Transverse colon (tissue), 4 donors: ENCODE measurements around the gene ERICH3.

Experiments used
- EP300 ChIP-seq: sonication (generic); formaldehyde crosslinking; IDR thresholded peaks from one replicate; pipeline ENCODE4 v1.6.1; 2017; ENCODE audit warnings: antibody characterized with exemption, low read depth
- POLR2A ChIP-seq: fragments of 450-650 bp; IDR thresholded peaks from one replicate; pipeline ENCODE4 v1.6.1; 2016; ENCODE audit warnings: antibody characterized with exemption, mild to moderate bottlenecking, moderate library complexity
- POLR2AphosphoS5 ChIP-seq, 3 donors: sonication (generic); formaldehyde crosslinking; IDR thresholded peaks; one replicate each; pipeline ENCODE4 v1.6.1; 2016; ENCODE audit warnings: antibody characterized with exemption in 3 of 3
- TF ChIP-seq, protein P1 (sequence below), 5 experiments: fragments of 200-600 bp in 3 of 5; fragments of 450-650 bp in 2 of 5; sonication (generic) in 3 of 5; IDR thresholded peaks; 1 replicate in 2 of 5; 2 replicates in 3 of 5; pipeline ENCODE4 v1.5.1; 2016 to 2017; ENCODE audit warnings: antibody characterized with exemption in 5 of 5, inconsistent platforms in 3 of 5, mild to moderate bottlenecking in 2 of 5, moderate library complexity in 1 of 5

DNA sequence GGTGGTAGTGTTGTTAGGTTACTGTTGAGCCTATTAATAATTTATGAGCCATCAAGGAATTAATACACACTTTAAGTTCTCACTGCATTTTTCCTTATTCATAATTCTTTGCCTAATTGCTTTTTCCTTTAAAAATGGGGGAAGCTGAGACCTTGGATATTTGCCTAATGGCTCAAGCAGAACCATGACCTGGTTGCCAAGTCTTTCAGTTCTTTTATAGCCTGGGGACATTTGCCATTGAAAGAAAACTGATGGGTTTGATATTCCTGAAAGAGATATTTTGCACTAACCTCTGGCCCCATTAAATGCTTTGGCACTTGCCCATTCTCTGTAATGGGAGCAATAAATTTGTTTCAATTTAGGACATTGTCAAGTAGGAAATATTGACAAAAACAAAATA lies 142.7 kb downstream of the ERICH3 start:
- TF ChIP-seq, protein P1, sequence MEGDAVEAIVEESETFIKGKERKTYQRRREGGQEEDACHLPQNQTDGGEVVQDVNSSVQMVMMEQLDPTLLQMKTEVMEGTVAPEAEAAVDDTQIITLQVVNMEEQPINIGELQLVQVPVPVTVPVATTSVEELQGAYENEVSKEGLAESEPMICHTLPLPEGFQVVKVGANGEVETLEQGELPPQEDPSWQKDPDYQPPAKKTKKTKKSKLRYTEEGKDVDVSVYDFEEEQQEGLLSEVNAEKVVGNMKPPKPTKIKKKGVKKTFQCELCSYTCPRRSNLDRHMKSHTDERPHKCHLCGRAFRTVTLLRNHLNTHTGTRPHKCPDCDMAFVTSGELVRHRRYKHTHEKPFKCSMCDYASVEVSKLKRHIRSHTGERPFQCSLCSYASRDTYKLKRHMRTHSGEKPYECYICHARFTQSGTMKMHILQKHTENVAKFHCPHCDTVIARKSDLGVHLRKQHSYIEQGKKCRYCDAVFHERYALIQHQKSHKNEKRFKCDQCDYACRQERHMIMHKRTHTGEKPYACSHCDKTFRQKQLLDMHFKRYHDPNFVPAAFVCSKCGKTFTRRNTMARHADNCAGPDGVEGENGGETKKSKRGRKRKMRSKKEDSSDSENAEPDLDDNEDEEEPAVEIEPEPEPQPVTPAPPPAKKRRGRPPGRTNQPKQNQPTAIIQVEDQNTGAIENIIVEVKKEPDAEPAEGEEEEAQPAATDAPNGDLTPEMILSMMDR (IDR thresholded peaks at IDR 0.05): no peak
- TF ChIP-seq EP300 (no peak), POLR2A (no peak), POLR2AphosphoS5 (IDR thresholded peaks at IDR 0.05) (no peak)
